Renal pelvis (tissue), 4 donors: ENCODE measurements around the gene CYCS. TPM values are rescaled to one million over a fixed set of nuclear protein-coding genes. Genes with fewer than 3 reads are reported as not detected.
A peak's percentile ranks its signal among the peaks of the same experiment; 100 is the strongest.
"Not testable (repeated sequence)": the region's sequence is repeated elsewhere in the genome, so short reads cannot be mapped to it uniquely, and the experiment has no call there.

Experiments
- DNase-seq: peaks from one replicate; pipeline ENCODE4 v3.0.0-alpha.2; 2013
- polyA plus RNA-seq, 3 donors: library from polyadenylated mRNA; unstranded; fragments of 120-200 nt; gene quantifications; one replicate each; pipeline ENCODE4 v1.2.1, GENCODE V29; 2013; ENCODE audit not compliant: insufficient read length in 3 of 3

The CYCS gene
- polyA plus RNA-seq, 3 donors: 141 to 156 (median 150) TPM

GRCh38 chr7:25124465-25125136 is 459 bp downstream of the CYCS start:
- peak; percentile 12 for DNase-seq

DNA sequence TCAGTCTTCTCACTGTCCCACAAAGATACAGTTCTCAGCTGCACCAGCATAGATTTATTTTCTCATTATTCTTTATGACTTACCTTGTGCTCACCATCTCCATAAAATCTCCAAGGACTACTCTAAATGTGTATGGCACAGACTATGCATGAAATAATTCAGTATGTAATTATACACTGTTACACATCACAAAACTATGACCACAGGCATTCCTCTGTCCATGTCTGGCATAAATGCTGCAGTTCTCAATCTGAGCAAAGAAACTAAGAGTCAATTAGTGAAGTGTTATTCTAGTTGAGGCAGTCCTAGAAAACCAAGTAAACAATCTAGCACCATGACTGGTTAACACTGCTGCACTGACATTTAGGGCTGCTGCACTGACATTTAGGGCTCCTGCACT is 2.7 kb downstream of the CYCS start:
- DNase-seq: no peak

- no peak for DNase-seq
Observed at GRCh38 chr7:25121599-25121998, 3.5 kb downstream of the CYCS start.

DNA sequence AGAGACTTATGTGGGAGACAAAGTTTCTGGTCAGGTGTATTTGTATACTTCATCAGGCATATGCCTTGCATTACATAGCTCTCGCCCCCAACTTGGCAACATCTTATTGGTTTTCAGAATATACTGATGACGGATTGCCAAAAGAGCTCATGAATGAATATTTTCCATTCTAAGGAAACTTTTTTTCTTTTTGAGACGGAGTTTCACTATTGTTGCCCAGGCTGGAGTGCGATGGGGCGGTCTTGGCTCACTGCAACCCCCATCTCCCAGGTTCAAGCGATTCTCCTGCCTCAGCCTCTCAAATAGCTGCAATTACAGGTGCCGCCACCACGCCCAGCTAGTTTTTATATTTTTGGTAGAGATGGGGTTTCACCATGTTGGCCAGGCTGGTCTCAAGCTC is 6.0 kb downstream of the CYCS start:
- no peak for DNase-seq

DNA sequence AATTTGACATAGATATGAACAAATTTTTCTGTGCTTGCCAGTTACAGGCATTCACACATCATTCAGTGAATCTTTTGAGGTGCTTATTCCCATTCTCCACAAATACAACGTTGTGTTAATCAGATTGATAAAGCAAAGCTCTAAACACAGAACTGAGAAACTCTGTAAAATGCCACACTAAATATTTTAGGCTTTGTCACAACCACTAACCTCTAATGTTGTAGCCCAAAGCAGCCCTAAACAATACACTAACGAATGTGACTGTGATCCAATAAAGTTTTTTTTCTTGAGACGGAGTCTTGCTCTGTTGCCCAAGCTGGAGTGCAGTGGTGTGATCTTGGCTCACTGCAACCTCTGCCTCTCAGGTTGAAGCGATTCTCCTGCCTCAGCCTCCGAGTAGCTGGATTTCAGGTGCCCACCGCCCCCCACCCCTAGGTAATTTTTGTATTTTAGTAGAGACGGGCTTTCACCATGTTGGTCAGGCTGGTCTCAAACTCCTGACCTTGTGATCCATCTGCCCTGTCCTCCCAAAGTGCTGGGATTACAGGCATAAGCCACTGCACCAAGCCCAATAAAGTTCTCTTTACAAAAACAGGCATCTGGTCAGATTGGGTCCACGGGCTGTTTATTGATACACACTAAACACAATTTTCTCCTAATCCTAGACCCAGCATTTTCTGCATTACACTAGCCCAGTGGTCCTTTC is 6.9 kb downstream of the CYCS start:
- DNase-seq: no peak

DNA sequence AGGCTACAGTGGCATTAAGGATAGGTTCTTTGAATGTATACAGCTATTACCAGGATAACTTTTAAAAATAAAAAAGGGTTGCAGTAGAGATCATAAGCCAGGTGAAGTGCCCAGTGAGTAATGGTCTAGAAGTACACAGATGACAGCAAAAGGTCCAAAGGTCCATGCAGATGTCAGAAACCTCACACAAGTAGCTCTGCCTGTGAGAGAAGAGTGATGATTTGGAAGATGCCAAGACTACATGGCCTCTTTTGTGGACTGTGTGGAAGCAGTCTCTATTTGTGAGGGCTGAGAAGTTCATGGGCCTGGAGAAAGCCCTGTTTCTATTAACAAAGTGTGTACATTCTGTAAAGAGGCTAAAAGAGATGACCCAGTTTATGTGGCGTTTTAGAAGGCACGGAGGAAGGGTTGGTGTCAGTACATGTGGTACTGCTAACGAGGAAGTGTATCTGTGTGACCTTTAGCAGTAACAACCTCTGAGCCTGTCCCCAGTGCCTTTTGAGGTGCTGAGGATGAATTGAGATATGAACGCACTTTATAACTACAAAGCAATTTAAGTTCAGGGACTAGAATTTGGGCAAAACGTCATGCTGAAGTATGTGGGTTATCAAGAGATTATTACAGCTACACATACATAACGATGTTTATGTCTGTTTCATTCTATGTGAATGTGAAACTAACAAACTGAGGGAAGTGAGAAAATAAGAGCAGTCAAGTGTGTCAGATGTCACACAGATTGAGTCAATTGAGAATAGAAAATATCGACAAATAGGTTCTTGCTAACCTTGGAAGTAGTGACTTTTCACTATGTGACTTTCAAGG is 7.6 kb downstream of the CYCS start:
- DNase-seq: no peak

- DNase-seq: no peak
Observed at GRCh38 chr7:25116621-25117020, 8.4 kb downstream of the CYCS start.

DNA sequence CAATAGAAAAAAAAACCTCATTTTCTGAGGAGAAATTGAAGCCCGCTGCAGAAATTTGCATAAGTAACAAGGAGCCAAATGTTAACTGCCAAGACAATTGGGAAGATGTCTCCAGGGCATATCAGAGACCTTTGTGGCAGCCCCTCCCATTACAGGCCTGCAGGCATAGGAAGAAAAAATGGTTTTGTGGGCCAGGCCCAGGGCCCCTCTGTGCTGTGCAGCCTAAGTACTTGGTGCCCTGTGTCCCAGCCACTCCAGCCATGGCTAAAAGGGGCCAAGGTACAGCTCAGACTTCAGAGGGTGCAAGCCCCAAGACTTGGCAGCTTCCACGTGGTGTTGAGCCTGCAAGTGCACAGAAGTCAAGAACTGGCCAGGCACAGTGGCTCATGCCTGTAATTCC is 14.5 kb downstream of the CYCS start:
- DNase-seq: not testable (repeated sequence)

GRCh38 chr7:25109276-25109675 is 15.8 kb downstream of the CYCS start:
- no peak for DNase-seq

DNA sequence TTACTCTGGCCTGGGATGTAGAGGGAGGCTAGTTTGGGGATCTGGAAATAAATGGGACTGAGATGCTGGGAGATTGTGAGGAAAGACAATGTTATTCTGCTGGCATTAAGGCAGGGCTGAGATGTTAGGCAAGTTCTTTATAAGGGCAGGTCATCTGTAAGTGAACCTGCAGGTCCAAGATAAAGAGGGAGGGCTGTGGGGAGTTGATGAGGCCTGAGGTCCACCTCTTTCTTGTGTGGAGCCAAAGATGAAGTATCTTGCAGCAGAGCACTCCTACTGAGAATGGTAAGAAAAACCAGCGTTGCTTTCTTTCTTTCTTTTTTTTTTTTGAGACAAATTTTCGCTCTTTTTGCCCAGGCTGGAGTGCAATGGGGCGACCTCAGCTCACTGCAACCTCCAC is 19.1 kb downstream of the CYCS start:
- no peak for DNase-seq

DNA sequence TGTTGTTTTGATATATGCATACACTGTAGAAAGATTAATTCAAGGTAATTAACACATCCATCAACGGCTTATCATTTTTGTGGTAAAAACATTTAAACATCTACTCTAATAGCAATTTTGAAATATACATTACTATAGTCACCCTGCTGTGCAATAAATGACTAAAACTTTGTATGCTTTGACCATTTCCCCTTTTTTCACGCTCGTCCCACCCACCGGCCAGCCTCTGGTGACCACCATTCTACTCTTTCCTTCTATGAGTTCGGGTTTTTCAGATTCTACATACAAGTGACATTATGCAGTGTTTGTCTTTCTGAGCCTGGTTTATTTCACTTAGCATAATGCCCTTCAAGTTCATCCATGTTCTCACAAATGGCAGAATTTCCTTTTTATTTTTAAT is 21.3 kb downstream of the CYCS start:
- DNase-seq: no peak

GRCh38 chr7:25101817-25102216 is 23.2 kb downstream of the CYCS start:
- no peak for DNase-seq

GRCh38 chr7:25098096-25099046 is 26.7 kb downstream of the CYCS start:
- DNase-seq: peak; percentile 40

DNA sequence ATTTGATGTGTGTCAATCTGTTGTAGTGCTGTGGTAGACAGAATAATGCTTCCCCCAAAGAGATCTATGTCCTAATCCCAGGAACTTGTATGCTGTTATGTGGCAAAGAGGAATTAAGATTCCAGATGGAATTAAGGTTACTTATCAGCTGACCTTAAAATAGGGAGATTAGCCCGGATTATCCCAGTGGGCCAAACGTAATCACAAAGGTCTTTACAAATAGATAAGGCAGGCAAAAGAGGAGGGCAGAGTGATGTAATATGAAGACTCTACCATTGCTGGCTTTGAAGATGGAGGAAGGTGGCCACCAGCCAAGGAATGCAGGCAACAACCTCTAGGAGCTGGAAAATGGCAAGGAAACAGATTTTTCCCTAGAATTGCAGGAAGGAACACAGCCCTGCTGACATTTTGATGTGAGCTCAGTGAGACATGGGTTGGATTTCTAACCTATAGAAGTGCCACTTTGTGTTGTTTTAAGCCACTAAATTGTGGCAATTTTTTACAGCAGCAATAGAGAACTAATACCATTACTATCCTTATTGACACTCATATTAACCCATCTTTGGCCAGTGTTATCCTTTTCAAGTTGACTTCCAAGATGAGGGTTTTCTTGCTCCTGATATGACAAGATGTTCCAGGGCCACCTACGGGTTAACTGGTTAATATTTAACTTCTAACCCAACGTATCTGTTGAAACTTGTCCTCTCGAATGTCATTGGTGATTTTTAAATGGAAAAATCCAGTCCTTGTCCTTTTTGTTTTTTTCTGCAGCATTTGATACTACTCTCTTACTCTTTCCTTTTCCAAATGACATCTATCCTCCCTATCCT is 29.3 kb downstream of the CYCS start:
- DNase-seq: no peak

- DNase-seq: peak; percentile 58
Observed at GRCh38 chr7:25093268-25093826, 31.7 kb downstream of the CYCS start.

DNA sequence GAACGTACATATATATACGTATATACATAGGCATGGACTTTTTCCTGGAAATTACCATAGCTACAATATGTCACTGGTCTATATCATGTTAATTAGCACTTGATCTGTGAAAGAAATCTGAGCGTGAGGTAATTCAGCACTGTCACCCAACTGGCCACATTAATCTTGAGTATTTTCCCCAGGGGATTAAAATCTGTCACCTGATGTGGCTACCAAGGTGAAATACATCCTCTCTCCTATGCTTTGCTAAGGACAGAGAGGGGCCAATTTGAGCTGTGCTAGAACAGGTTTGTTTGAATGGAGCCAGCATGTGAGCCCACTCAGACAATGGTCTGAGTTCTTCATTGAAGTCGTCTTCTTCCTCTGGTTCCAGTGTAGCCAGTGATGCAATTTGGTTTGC is 33.3 kb downstream of the CYCS start:
- DNase-seq: no peak

- DNase-seq: no peak
Observed at GRCh38 chr7:25091176-25091575, 33.9 kb downstream of the CYCS start.

DNA sequence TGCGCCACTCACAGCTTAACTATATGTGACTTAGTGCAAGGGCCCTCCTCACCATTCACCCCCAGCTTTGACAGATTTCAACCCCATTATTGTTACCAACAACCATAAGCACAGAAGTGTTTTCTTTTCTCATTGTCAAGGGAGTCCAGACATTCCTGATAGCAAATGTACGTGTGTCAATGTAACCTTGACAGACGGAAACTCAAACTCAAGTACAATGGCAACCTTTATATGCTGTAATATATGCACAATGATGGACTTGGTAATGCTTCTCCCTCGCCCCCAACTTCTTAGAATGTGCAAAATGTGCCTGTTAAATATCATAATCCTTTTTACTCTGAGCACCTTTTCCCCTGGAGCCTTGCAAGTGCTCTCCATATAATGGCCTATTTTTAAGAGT is 34.7 kb downstream of the CYCS start:
- no peak for DNase-seq

- no peak for DNase-seq
Observed at GRCh38 chr7:25087855-25088254, 37.2 kb downstream of the CYCS start.

- no peak for DNase-seq
Observed at GRCh38 chr7:25084821-25085220, 40.2 kb downstream of the CYCS start.
